ENCODE results near the gene GABRD. TPM values are rescaled to one million over a fixed set of nuclear protein-coding genes. Genes with fewer than 3 reads are reported as not detected.

The GABRD gene
- total and polyA plus RNA-seq, 2 donors from 2014 or later, result 0.63 to 1.1 TPM

GRCh38 chr1:2076826-2077225 lies 57.7 kb downstream of the GABRD start:
- H3K27me3 ChIP-seq (ENCODE audit: control insufficient read depth, insufficient read depth, low read length), result peaks cover 2% of the 10 kb centered on the region
- H3K27ac ChIP-seq (ENCODE audit: low read depth in 2 of 2, low read length in 2 of 2), result no peak overlapping the region
- intact Hi-C loops (cut with DNase I), result no loop called here
- peaks cover 0 to 11% (median 0%) of the 10 kb centered on the region in 3 donors for H3K9me3 ChIP-seq (ENCODE audit: control insufficient read depth in 2 of 3, insufficient read depth in 1 of 3, low read length in 3 of 3)
- peaks cover 0 to 2% (median 0%) of the 10 kb centered on the region in 3 donors for H3K4me1 ChIP-seq (ENCODE audit: control insufficient read depth in 2 of 3, insufficient read depth in 2 of 3, low read depth in 1 of 3, low read length in 3 of 3)
- TF ChIP-seq, protein P1, sequence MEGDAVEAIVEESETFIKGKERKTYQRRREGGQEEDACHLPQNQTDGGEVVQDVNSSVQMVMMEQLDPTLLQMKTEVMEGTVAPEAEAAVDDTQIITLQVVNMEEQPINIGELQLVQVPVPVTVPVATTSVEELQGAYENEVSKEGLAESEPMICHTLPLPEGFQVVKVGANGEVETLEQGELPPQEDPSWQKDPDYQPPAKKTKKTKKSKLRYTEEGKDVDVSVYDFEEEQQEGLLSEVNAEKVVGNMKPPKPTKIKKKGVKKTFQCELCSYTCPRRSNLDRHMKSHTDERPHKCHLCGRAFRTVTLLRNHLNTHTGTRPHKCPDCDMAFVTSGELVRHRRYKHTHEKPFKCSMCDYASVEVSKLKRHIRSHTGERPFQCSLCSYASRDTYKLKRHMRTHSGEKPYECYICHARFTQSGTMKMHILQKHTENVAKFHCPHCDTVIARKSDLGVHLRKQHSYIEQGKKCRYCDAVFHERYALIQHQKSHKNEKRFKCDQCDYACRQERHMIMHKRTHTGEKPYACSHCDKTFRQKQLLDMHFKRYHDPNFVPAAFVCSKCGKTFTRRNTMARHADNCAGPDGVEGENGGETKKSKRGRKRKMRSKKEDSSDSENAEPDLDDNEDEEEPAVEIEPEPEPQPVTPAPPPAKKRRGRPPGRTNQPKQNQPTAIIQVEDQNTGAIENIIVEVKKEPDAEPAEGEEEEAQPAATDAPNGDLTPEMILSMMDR (IDR thresholded peaks at IDR 0.05; ENCODE audit: borderline replicate concordance, extremely low read depth, insufficient read depth), result no peak
- no peak overlapping the region for H3K9ac ChIP-seq (ENCODE audit: low read length in 3 of 3)
- peaks cover 0 to 7% (median 0%) of the 10 kb centered on the region in 3 donors for H3K36me3 ChIP-seq (ENCODE audit: control insufficient read depth in 2 of 3, insufficient read depth in 3 of 3, low read length in 3 of 3)
- no peak for DNase-seq
- H3K4me3 ChIP-seq (ENCODE audit: low read length in 3 of 3), result no peak overlapping the region
- FAIRE-seq, result no peak

DNA sequence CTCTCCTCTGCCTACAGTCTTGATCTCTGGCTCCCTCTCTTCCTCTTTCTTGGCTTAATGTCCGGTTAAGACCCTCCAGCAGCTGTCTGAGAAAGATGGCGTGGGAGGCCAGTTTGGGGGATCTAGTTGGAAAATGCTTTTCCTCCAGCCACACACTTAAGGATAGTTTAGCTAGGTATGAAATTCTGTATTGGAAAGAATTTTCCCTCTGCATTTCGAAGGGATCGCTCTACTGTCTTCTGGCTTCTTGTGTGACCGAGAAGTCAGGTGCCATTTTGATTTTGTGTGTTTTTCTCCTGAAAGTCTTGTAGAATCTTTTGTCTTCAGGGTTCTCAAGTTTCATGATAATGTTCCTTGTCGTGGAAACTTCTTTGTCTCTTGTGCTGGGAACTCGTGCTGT lies 59.0 kb downstream of the GABRD start:
- Histone ChIP-seq H3K4me1 (ENCODE audit: control insufficient read depth in 2 of 3, insufficient read depth in 2 of 3, low read depth in 1 of 3, low read length in 3 of 3) (peaks cover 0 to under 1% (median 0%) of the 10 kb centered on the region in 3 donors), H3K36me3 (ENCODE audit: control insufficient read depth in 2 of 3, insufficient read depth in 3 of 3, low read length in 3 of 3) (peaks cover 0 to 7% (median 0%) of the 10 kb centered on the region in 3 donors), H3K27ac (ENCODE audit: low read depth in 2 of 2, low read length in 2 of 2) (no peak overlapping the region), H3K27me3 (ENCODE audit: control insufficient read depth, insufficient read depth, low read length) (peaks cover 2% of the 10 kb centered on the region), H3K4me3 (ENCODE audit: low read length in 3 of 3) (no peak overlapping the region), H3K9ac (ENCODE audit: low read length in 3 of 3) (no peak overlapping the region), H3K9me3 (ENCODE audit: control insufficient read depth in 2 of 3, insufficient read depth in 1 of 3, low read length in 3 of 3) (peaks cover 0 to 11% (median 0%) of the 10 kb centered on the region in 3 donors)
- TF ChIP-seq, protein P1 (IDR thresholded peaks at IDR 0.05; ENCODE audit: borderline replicate concordance, extremely low read depth, insufficient read depth), result no peak
- FAIRE-seq (no peak), DNase-seq (no peak)
- intact Hi-C loops (cut with DNase I), result no loop called here

- DNase-seq, result no peak
- TF ChIP-seq, protein P1 (IDR thresholded peaks at IDR 0.05; ENCODE audit: borderline replicate concordance, extremely low read depth, insufficient read depth), result no peak
- no peak overlapping the region for H3K27ac ChIP-seq (ENCODE audit: low read depth in 2 of 2, low read length in 2 of 2)
- H3K4me1 ChIP-seq (ENCODE audit: control insufficient read depth in 2 of 3, insufficient read depth in 2 of 3, low read depth in 1 of 3, low read length in 3 of 3), result no peaks in the 10 kb centered on the region
- H3K4me3 ChIP-seq (ENCODE audit: low read length in 3 of 3), result no peak overlapping the region
- H3K9me3 ChIP-seq (ENCODE audit: control insufficient read depth in 2 of 3, insufficient read depth in 1 of 3, low read length in 3 of 3), result peaks cover 0 to 11% (median 0%) of the 10 kb centered on the region in 3 donors
- H3K9ac ChIP-seq (ENCODE audit: low read length in 3 of 3), result no peak overlapping the region
- no peaks in the 10 kb centered on the region for H3K27me3 ChIP-seq (ENCODE audit: control insufficient read depth, insufficient read depth, low read length)
- intact Hi-C loops (cut with DNase I), result no loop called here
- peaks cover 0 to 7% (median 0%) of the 10 kb centered on the region in 3 donors for H3K36me3 ChIP-seq (ENCODE audit: control insufficient read depth in 2 of 3, insufficient read depth in 3 of 3, low read length in 3 of 3)
- FAIRE-seq, result no peak
Observed at GRCh38 chr1:2079396-2080085, 60.4 kb downstream of the GABRD start.
